NCI-H1436 treated with DMSO at 0.1 percent for 48 hours (cell line): ENCODE data around the gene DHX57.

Experiments
- DNase-seq: peaks from one replicate; lab custom pipeline; 2025; lab: John Stamatoyannopoulos, UW

DHX57 gene

DNA sequence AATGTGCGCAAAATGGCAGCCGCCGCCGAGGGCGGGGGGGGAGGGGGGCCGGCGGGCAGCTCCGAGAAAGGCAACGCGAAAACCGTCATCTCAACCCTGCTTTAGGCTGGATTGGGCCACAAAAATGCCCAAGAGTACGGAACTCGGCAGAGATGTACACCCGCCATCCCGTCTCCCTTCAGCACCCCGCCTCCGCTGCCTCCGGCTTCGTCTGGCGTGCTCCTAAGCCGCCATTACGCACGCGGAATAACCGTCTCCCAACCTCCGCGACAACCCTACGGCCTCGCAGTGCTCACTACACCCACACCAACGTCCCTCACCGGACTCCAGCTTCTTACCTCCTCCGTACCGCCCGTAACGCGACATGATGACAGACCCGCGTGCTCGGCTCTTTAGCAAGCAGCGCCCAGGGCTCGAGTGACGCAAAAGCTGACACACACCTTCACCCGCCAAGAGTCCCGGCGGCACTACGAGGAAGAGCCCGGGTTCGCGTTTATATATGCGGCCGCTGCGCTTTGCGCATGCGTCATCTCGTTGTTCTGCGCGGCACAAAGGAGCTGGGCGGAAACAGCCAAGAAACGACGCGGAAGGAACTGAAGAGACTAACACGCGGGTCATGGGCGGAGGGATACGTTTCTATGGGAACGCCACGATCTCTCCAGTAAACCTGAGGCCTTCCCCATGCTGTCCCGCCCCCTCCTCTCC is 124.7 kb downstream of the DHX57 start, which contains the start of gene SRSF7:
SRSF7 (minus strand) TSS at position 471 of the 705 bp plus-strand sequence; CDS start at position 366, 105 bp downstream.
- peak; percentile 97 for DNase-seq

DNA sequence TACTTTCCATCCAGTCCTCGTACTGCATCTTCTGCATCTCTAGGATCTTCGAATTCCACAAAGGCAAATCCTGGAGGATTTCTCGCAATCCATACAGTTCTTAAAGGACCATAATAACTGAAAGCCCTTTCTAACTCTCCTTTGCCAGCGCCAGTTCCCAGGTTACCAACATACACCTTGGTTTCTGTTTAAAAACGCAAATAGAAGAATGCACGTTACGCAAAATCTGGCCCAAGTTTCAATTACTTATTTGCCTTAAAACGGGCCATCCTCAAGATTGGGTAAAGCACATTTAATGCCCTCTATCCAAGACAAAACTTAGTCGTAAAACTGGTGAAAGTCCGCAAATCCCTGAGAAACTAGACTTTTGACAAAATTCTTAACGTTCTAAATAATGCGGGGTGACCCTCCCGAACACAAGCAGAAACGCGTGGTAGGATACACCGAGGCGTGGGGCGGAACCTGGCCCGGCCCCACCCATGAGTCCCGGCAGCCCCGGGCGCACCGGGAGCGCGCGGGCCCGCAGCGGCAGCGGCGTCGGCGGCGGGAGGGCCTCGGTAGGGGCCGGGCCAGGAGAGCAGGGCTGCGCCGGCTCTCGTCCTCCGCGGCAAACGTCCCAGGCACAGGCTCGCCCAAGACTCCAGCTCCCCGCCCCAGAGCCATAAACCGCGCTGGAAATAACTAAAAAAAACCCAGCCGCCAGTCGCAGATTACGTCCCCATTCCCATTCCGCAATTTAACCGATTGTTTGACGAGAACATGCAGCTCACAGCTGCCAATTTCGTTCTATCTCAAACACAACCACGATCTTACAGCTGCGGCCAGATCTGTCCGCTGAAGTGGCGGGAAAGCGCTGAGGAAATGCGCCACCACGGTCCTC is 125.5 kb downstream of the DHX57 start:
- DNase-seq, result no peak

DNA sequence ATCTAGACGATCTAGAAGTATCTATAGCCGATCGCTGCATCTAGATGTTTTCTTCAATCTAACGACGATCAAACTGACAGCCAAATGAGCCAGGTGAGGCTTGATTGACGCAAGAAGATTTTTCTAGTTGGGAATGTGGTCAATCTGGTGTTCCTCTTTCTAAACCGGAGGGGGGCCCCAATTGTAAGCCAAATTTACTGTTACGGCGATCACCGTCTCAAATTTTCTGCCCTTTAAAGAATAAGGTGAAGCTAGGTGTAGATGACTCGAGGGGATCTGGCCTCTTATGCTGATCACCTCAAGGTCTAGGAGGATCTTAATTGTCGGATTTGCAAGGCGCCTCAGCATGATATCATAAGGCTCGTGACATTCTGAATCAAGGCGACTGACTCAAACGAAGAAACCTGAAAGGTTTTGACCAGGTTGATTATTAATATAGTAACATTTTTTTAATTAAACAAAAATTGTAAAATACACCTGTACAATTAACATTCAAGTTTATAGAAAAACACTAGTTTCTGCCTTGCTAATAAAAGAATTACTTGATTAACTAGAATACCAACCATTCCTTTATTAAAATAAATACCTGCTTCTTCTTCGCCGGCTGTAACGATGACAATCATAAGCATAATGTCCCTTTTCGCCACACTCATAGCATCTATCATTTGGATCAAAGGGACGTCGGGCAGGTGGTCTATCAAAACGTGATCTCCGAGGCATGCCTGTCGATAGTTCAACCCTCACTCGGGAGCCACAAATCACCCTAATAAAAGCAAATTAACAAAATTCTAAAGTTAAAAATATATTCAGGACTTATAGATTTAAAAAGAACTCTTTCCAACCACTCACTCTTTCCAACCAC is 126.6 kb downstream of the DHX57 start:
- no peak for DNase-seq

DNA sequence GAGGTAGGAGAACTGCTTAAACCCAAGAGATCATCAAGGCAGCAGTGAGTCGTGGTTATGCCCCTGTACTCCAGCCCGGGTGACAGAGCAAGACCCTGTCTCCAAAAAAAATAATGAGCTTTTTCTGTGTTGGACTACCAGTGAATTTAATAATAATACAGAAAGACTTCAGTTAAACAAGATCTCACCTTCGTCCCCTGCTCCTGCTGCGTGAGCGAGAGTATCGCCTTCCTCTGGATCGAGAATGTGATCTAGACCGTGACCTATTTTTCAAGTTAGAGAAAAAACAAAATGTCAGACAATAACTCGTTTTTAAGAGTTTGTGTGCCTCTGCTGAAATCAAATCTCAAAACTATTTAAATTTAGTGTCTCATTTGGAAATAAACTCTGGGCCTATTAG is 127.3 kb downstream of the DHX57 start:
- DNase-seq, result no peak

DNA sequence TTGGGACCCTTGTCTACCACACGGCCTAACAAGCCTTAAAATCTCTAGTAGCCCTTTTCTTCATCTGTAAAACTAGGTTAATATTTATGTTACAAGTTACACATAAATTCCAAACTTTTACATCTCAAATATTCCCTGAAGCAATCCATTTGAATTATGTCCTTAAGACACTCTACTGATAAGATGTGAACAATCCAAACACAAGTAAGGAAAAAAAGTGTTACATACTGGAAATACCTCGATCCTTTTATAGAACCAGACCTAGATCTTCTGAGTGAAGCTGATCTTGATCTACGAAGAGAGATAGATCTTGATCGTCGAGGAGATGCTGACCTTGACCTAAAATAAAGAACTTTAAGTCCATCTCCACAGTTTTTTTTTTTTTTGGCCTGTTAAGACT is 127.9 kb downstream of the DHX57 start:
- no peak for DNase-seq
